ENCODE data around the gene CHST15. TPM values are rescaled to one million over a fixed set of nuclear protein-coding genes. Genes with fewer than 3 reads are reported as not detected.

Gene CHST15
- total and polyA plus RNA-seq, 7 donors, result 2.4 to 57.9 (median 29.9) TPM

DNA sequence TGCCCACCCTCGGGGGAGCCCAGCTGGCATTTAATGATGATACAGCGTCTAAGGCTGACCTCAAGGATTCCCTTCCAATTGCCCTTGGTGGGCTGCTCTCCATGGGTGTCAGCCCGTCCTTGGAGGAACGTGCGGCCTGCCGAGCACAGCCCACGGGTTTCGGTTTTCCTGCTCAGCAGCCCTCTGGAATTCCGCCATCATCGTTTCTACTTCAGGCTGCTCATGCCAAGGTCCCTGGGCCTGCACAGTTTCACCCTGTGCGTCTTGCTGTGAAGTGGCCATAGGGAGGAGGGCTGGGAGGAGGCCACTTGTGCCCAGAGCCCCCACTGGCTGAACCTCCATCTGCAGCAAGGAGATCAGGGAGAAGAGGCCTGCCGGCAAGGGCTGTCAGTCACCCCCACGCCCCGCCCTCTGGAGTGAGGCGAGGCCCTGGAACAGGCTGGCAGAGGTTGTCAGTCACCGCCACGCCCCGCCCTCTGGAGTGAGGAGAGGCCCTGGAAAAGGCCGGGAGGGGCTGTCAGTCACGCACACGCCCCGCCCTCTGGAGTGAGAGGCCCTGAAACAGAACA, 82.8 kb downstream of the CHST15 start:
- intact Hi-C loops (cut with DNase I), result no loop called here
- 81 to 86% methylated on average over 22 of the region's 22 CpGs for WGBS, 2 donors
- peak in 2 of 4 donors; percentile 43 to 45 for TF ChIP-seq EP300 (IDR thresholded peaks at IDR 0.05)
- TF ChIP-seq, protein P1, sequence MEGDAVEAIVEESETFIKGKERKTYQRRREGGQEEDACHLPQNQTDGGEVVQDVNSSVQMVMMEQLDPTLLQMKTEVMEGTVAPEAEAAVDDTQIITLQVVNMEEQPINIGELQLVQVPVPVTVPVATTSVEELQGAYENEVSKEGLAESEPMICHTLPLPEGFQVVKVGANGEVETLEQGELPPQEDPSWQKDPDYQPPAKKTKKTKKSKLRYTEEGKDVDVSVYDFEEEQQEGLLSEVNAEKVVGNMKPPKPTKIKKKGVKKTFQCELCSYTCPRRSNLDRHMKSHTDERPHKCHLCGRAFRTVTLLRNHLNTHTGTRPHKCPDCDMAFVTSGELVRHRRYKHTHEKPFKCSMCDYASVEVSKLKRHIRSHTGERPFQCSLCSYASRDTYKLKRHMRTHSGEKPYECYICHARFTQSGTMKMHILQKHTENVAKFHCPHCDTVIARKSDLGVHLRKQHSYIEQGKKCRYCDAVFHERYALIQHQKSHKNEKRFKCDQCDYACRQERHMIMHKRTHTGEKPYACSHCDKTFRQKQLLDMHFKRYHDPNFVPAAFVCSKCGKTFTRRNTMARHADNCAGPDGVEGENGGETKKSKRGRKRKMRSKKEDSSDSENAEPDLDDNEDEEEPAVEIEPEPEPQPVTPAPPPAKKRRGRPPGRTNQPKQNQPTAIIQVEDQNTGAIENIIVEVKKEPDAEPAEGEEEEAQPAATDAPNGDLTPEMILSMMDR (IDR thresholded peaks at IDR 0.05), result no peak
- peak; percentile 74 to 89 (median 84) for TF ChIP-seq POLR2AphosphoS5 (IDR thresholded peaks at IDR 0.05)
- peak overlapping the region in 1 of 4 donors; percentile 3 for H3K4me3 ChIP-seq
- peak overlapping the region; percentile 85 to 90 (median 89) for H3K27ac ChIP-seq
- H3K9me3 ChIP-seq, result no peaks in the 10 kb centered on the region
- DNase-seq, result peak; percentile 96
- H3K27me3 ChIP-seq, result no peaks in the 10 kb centered on the region
- H3K4me1 ChIP-seq, result peaks cover 0 to 58% (median 52%) of the 10 kb centered on the region in 4 donors
- peaks cover 0 to 23% (median 4%) of the 10 kb centered on the region in 4 donors for H3K36me3 ChIP-seq

DNA sequence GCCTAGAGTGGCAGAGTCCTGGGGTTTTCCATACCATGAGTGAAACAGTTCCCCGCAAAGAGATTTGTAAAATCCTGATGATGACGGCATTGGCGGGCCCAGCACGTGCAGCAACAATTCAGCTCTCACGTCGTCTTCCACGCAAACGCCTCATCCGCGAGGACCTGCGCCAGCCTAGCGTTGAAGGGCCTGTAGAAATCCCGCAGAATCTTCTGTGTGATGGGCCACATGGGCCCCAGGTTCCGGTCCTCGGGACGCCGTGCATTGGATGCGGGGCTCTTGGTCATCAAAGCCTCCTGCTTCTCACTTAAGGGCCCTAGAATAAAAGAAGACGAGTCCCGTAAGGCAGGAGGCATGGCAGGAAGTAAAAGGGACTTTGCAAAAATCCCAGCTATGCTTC, 83.4 kb downstream of the CHST15 start:
- no peak for TF ChIP-seq POLR2A (IDR thresholded peaks at IDR 0.05)
- TF ChIP-seq EP300 (IDR thresholded peaks at IDR 0.05), result no peak
- TF ChIP-seq, protein P1 (IDR thresholded peaks at IDR 0.05), result no peak
- TF ChIP-seq POLR2AphosphoS5 (IDR thresholded peaks at IDR 0.05), result no peak
- Histone ChIP-seq H3K27me3 (no peaks in the 10 kb centered on the region), H3K9me3 (no peaks in the 10 kb centered on the region), H3K36me3 (peaks cover 0 to 23% (median 4%) of the 10 kb centered on the region in 4 donors), H3K27ac (peak overlapping the region; percentile 85 to 90 (median 89)), H3K4me3 (no peak overlapping the region), H3K4me1 (peaks cover 0 to 65% (median 58%) of the 10 kb centered on the region in 4 donors)
- intact Hi-C loops (cut with DNase I), result no loop called here
- DNase-seq, result no peak
- 96% methylated on average over 20 of the region's 20 CpGs for WGBS, 2 donors

DNA sequence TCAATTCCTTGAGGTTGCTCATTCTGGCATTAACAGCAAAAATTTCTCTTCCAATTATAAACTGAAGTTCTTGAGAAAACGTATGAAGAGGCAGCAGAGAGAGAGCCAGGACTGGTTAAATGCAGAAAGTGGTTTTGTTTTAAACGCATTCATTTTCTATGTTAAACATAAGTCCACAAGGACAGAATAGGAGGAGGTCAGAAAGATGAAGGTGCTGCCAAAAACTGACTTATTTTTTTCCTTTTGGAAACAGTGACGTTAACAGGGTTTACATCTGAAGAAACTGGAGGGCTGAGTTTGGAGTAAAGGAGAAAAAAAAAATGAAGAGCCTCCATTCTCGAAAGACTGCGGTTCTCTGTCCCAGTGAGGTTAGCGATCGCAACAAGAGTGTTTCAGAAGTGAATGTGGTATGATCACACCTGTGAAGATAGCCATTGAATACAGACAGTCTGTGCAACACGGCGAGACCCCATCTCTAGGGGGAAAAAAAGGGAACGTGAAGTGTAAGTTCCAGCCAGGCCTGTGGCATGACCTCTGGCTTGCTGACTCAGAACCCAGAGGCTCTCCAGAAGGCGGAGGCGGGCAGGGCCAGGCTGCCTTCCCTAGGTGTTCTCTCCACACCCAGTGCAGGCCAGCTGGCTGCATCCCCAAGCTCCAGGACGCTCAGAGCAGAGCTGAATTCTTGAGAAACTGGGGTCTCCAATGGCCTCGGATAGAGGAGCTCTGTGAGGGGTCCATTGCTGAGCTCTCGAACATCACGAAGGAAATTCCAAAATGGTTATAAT, 84.0 kb downstream of the CHST15 start:
- H3K4me1 ChIP-seq, result peaks cover 0 to 71% (median 62%) of the 10 kb centered on the region in 4 donors
- peaks cover 0 to 23% (median 4%) of the 10 kb centered on the region in 4 donors for H3K36me3 ChIP-seq
- intact Hi-C loops (cut with DNase I), result loop anchor here (2.0 to 5.0 kb wide), 2 partner anchors 83 to 143 kb away; partner anchors contain the start of gene CHST15
- DNase-seq, result peak; percentile 73
- no peaks in the 10 kb centered on the region for H3K9me3 ChIP-seq
- TF ChIP-seq POLR2A (IDR thresholded peaks at IDR 0.05), result no peak
- no peak for TF ChIP-seq EP300 (IDR thresholded peaks at IDR 0.05)
- TF ChIP-seq, protein P1 (IDR thresholded peaks at IDR 0.05), result no peak
- no peaks in the 10 kb centered on the region for H3K27me3 ChIP-seq
- no peak overlapping the region for H3K4me3 ChIP-seq
- H3K27ac ChIP-seq, result peak overlapping the region; percentile 85 to 90 (median 89)
- 86 to 88% methylated on average over 16 of the region's 16 CpGs for WGBS, 2 donors

DNA sequence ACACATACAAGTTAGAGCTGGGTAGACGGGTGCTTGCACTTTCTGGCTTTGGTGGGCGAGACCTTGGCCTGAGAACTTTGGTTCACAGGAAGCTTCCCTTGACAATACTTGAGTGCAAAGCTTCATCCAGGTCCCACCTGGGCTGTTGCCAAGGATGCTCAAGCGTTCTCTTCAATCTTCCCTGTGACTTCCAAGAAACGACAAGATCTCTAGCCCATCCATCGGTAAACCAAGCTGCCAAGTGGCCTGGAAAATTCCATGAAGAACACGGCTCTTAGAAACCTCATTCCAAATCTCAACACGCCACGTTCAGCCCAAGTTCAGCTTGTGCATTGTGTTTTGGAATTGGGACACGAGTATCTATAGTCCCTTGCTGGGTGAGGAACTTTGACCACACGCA, 84.7 kb downstream of the CHST15 start:
- peak; percentile 73 for DNase-seq
- intact Hi-C loops (cut with DNase I), result loop anchor here (2.0 to 5.0 kb wide), 2 partner anchors 84 to 144 kb away; partner anchors contain the start of gene CHST15
- H3K27ac ChIP-seq, result peak overlapping the region; percentile 85 to 90 (median 89)
- TF ChIP-seq, protein P1 (IDR thresholded peaks at IDR 0.05), result no peak
- no peak for TF ChIP-seq POLR2A (IDR thresholded peaks at IDR 0.05)
- TF ChIP-seq EP300 (IDR thresholded peaks at IDR 0.05), result no peak
- TF ChIP-seq POLR2AphosphoS5 (IDR thresholded peaks at IDR 0.05), result no peak
- peaks cover 0 to 78% (median 68%) of the 10 kb centered on the region in 4 donors for H3K4me1 ChIP-seq
- no peak overlapping the region for H3K4me3 ChIP-seq
- no peaks in the 10 kb centered on the region for H3K27me3 ChIP-seq
- H3K9me3 ChIP-seq, result no peaks in the 10 kb centered on the region
- H3K36me3 ChIP-seq, result peaks cover 0 to 23% (median 4%) of the 10 kb centered on the region in 4 donors
- whole genome bisulfite sequencing, 2 donors, result 85 to 87% methylated on average over 10 of the region's 10 CpGs

All from sigmoid colon (tissue), 7 donors.